ENCODE measurements around the gene HDAC1. TPM values are rescaled to one million over a fixed set of nuclear protein-coding genes. Genes with fewer than 3 reads are reported as not detected.
A peak's percentile ranks its signal among the peaks of the same experiment; 100 is the strongest.

The HDAC1 gene
- total and polyA plus RNA-seq, 10 of the 15 experiments (the other 5 are each of a cell fraction or from before 2014, with no cell fraction given), result 147 to 331 (median 168) TPM

DNA sequence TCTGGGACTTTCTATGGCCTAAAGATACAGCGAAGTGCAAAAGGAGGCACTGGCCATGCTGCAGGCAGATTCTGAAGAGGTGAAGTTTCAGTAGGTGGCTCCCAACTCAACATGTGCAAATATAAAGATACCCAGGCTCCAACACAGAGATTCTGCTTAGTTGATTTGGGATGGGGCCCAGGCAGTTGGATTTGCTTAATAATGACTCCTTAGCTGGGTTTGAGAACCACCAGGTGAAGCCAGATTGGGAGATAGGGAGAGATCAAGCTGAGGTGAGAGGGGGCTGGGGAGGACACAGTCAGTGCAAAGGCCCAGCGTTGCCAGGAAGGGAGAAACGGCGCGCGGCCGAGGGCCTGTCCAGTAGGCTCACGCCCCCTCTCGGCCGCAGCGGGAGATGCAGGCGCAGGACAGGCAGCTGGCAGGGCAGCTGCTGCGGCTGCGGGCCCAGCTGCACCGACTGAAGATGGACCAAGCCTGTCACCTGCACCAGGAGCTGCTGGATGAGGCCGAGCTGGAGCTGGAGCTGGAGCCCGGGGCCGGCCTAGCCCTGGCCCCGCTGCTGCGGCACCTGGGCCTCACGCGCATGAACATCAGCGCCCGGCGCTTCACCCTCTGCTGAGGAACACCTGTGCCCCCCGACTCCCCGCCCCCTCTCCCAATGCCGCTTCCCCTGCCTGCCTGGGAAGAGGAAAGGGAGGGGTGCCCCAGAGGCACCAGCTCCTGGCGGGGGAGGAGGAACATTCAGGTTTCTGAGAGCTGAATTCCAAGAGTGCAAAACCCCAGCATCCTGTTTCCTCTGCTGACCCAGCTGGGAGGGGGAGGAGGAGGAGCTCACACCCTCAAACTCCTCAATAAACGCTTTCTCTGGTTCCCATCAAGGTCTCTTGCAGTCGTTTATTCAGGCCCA, 43.6 kb upstream of the HDAC1 start (continued):
- TF ChIP-seq JUND (IDR thresholded peaks at IDR 0.05; ENCODE audit: low read depth, low read length), result no peak
- TF ChIP-seq, protein P1, sequence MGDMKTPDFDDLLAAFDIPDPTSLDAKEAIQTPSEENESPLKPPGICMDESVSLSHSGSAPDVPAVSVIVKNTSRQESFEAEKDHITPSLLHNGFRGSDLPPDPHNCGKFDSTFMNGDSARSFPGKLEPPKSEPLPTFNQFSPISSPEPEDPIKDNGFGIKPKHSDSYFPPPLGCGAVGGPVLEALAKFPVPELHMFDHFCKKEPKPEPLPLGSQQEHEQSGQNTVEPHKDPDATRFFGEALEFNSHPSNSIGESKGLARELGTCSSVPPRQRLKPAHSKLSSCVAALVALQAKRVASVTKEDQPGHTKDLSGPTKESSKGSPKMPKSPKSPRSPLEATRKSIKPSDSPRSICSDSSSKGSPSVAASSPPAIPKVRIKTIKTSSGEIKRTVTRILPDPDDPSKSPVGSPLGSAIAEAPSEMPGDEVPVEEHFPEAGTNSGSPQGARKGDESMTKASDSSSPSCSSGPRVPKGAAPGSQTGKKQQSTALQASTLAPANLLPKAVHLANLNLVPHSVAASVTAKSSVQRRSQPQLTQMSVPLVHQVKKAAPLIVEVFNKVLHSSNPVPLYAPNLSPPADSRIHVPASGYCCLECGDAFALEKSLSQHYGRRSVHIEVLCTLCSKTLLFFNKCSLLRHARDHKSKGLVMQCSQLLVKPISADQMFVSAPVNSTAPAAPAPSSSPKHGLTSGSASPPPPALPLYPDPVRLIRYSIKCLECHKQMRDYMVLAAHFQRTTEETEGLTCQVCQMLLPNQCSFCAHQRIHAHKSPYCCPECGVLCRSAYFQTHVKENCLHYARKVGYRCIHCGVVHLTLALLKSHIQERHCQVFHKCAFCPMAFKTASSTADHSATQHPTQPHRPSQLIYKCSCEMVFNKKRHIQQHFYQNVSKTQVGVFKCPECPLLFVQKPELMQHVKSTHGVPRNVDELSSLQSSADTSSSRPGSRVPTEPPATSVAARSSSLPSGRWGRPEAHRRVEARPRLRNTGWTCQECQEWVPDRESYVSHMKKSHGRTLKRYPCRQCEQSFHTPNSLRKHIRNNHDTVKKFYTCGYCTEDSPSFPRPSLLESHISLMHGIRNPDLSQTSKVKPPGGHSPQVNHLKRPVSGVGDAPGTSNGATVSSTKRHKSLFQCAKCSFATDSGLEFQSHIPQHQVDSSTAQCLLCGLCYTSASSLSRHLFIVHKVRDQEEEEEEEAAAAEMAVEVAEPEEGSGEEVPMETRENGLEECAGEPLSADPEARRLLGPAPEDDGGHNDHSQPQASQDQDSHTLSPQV (IDR thresholded peaks at IDR 0.05), result no peak
- TF ChIP-seq IRF4 (IDR thresholded peaks at IDR 0.05; ENCODE audit: low read depth, low read length), result 0 out of 2 replicates have a peak, but pooled peaks have one; percentile 31
- 0 out of 2 replicates have a peak, but pooled peaks have one; percentile 36 for TF ChIP-seq CHD2 (IDR thresholded peaks at IDR 0.05; ENCODE audit: borderline replicate concordance, low read depth, low read length)
- no peak for TF ChIP-seq ZZZ3 (IDR thresholded peaks at IDR 0.05; ENCODE audit: control insufficient read depth, insufficient read length, low read depth)
- no peak for TF ChIP-seq SUZ12 (IDR thresholded peaks at IDR 0.05; ENCODE audit: unreplicated experiment)
- no peak for TF ChIP-seq NFXL1 (IDR thresholded peaks at IDR 0.05; ENCODE audit: borderline replicate concordance)
- TF ChIP-seq TARDBP (IDR thresholded peaks at IDR 0.05; ENCODE audit: borderline replicate concordance), result no peak
- TF ChIP-seq NBN (IDR thresholded peaks at IDR 0.05), result peak; percentile 72; the same call in 1 of the 2 replicates
- TF ChIP-seq RFX5 (IDR thresholded peaks at IDR 0.05; ENCODE audit: low read depth, low read length), result no peak
- TF ChIP-seq SP1 (IDR thresholded peaks at IDR 0.05; ENCODE audit: low read depth, low read length), result peak; percentile 35
- TF ChIP-seq, protein P2, sequence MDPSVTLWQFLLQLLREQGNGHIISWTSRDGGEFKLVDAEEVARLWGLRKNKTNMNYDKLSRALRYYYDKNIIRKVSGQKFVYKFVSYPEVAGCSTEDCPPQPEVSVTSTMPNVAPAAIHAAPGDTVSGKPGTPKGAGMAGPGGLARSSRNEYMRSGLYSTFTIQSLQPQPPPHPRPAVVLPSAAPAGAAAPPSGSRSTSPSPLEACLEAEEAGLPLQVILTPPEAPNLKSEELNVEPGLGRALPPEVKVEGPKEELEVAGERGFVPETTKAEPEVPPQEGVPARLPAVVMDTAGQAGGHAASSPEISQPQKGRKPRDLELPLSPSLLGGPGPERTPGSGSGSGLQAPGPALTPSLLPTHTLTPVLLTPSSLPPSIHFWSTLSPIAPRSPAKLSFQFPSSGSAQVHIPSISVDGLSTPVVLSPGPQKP (IDR thresholded peaks at IDR 0.05; ENCODE audit: low read depth, low read length), result no peak
- TF ChIP-seq DPF2 (IDR thresholded peaks at IDR 0.05), result peak; percentile 48; the same call in 1 of the 2 replicates
- no peak for TF ChIP-seq ZNF217 (IDR thresholded peaks at IDR 0.05)
- peak in 1 of 2 experiments; percentile 41; a peak in 1 of 4 replicates for TF ChIP-seq ETV6 (conservative IDR thresholded peaks at IDR 0.05 in 1 of 2, IDR thresholded peaks at IDR 0.05 in 1 of 2; ENCODE audit: borderline replicate concordance in 1 of 2, low read depth in 1 of 2)
- no peak for TF ChIP-seq CUX1 (IDR thresholded peaks at IDR 0.05; ENCODE audit: insufficient replicate concordance, low read depth, low read length)

All from GM12878 (cell line).